Ishikawa (cell line): Measurements from ENCODE around the gene ATRAID.
A peak's percentile ranks its signal among the peaks of the same experiment; 100 is the strongest.

Experiments
- CEBPB ChIP-seq: IDR thresholded peaks from 2 replicates; pipeline ENCODE4 v1.6.1; 2012
- CREB1 ChIP-seq: IDR thresholded peaks from 2 replicates; pipeline ENCODE4 v1.6.1; 2012; ENCODE audit warnings: low read depth
- EGR1 ChIP-seq: IDR thresholded peaks from 2 replicates; pipeline ENCODE4 v1.6.1; 2012
- EP300 ChIP-seq: IDR thresholded peaks from 2 replicates; pipeline ENCODE4 v1.6.1; 2012; ENCODE audit warnings: borderline replicate concordance
- FOXM1 ChIP-seq: IDR thresholded peaks from 2 replicates; pipeline ENCODE4 v1.6.1; 2012; ENCODE audit warnings: low read depth, borderline replicate concordance
- NFIC ChIP-seq: IDR thresholded peaks from 2 replicates; pipeline ENCODE4 v1.6.1; 2012
- RAD21 ChIP-seq: IDR thresholded peaks from 2 replicates; pipeline ENCODE4 v1.6.1; 2012; ENCODE audit warnings: low read depth
- TAF1 ChIP-seq: IDR thresholded peaks from 2 replicates; pipeline ENCODE4 v1.6.1; 2012; ENCODE audit warnings: low read depth, mild to moderate bottlenecking
- TCF12 ChIP-seq: IDR thresholded peaks from 2 replicates; pipeline ENCODE4 v1.6.1; 2012; ENCODE audit warnings: low read depth
- TEAD4 ChIP-seq: IDR thresholded peaks from 2 replicates; pipeline ENCODE4 v1.6.1; 2012
- YY1 ChIP-seq: IDR thresholded peaks from 2 replicates; pipeline ENCODE4 v1.6.1; 2012; ENCODE audit warnings: low read depth
- ZBTB7A ChIP-seq: IDR thresholded peaks from 2 replicates; pipeline ENCODE4 v1.6.1; 2012; ENCODE audit warnings: low read depth
- TF ChIP-seq, protein P1 (sequence below): IDR thresholded peaks from 2 replicates; pipeline ENCODE4 v1.6.1; 2012
- TF ChIP-seq, protein P2 (sequence below): IDR thresholded peaks from 2 replicates; pipeline ENCODE4 v1.6.1; 2012
- TF ChIP-seq, protein P3 (sequence below): IDR thresholded peaks from 2 replicates; pipeline ENCODE4 v1.6.1; 2012; ENCODE audit warnings: low read depth, mild to moderate bottlenecking

The ATRAID gene

DNA sequence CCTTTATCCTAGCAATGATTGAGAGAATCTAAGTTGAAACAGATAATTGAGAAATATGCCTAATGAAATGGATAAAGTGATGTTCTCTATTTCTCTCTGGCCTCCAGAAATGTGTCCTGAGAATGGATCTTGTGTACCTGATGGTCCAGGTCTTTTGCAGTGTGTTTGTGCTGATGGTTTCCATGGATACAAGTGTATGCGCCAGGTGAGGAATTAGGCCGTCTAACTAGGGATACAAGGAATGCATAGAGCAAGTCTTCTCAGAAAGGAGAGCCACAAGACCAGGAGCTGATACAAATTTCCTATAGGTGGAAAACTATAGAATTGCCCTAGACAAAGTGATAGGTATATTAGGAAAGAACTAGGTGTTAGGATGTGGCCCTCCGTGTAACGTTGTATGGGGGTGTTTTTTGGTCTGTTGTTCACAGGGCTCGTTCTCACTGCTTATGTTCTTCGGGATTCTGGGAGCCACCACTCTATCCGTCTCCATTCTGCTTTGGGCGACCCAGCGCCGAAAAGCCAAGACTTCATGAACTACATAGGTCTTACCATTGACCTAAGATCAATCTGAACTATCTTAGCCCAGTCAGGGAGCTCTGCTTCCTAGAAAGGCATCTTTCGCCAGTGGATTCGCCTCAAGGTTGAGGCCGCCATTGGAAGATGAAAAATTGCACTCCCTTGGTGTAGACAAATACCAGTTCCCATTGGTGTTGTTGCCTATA, 4.7 kb downstream of the ATRAID start:
- TF ChIP-seq CREB1, result no peak
- TF ChIP-seq, protein P1, sequence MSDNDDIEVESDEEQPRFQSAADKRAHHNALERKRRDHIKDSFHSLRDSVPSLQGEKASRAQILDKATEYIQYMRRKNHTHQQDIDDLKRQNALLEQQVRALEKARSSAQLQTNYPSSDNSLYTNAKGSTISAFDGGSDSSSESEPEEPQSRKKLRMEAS, result no peak

DNA sequence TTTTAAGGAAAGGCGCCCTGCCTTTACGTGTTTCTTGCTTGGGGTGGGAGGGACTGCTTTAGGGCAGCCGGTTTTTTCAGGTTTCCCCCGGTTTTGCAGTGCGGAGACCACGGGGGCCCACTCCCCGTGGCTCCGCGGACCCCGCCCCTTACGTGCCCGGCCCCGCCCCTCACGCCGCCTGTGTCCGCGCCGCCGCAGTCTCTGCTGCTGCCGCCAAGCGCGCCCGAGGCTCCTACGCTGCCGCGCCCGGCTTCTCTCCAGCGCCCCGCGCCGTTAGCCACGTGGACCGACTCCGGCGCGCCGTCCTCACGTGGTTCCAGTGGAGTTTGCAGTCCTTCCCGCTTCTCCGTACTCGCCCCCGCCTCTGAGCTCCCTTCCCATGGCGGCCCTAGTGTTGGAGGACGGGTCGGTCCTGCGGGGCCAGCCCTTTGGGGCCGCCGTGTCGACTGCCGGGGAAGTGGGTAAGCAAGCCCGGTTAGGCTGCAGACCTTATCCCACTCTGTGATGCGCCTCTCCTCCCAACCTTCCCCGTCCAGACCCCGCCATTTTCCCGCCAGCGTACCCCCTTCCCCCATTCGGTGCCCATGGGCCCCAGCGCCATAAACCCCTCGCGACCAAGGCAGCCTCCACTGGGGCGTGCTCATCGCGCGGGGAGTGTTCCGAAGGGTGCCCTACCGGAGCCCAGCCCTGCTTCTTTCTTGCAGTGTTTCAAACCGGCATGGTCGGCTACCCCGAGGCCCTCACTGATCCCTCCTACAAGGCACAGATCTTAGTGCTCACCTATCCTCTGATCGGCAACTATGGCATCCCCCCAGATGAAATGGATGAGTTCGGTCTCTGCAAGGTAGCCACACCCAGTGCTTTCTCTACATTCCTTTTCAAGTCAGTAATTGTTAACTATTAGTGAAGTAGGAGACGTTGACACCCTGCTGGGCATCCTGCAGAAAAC, 5.6 kb downstream of the ATRAID start, which contains the start of gene CAD:
Gene CAD, plus strand, starts transcription at position 197 of the 949 bp plus-strand sequence. Its CDS starts 183 bp downstream, at position 380.
- TF ChIP-seq YY1 (peak; percentile 58; the same call in 1 of the 2 replicates), FOXM1 (no peak), EP300 (no peak), TAF1 (peak; percentile 78), ZBTB7A (peak; percentile 84; the same call in 1 of the 2 replicates), TCF12 (0 out of 2 replicates have a peak, but pooled peaks have one; percentile 44), TEAD4 (no peak)
- TF ChIP-seq, protein P2, sequence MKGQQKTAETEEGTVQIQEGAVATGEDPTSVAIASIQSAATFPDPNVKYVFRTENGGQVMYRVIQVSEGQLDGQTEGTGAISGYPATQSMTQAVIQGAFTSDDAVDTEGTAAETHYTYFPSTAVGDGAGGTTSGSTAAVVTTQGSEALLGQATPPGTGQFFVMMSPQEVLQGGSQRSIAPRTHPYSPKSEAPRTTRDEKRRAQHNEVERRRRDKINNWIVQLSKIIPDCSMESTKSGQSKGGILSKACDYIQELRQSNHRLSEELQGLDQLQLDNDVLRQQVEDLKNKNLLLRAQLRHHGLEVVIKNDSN, result peak; percentile 93
- TF ChIP-seq, protein P1, result peak; percentile 99

DNA sequence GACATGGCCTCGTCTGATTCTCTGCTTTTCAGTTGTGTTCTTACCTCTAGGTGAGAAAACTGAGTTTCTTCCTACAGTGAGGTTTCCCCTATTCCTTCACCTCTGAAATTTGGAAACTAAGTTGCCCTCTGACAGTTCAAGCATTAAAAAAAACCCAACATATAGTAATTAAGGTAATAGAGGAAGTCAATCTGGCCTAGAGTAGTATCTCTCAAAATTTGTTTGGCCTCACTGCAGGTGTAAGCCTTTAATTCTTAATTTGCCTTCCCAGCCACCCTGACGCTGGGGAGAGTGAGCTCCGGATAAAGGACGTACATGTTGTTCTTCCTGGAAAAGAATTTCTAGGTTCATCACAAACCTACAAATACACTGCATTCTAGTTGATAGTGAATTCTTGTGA, 6.8 kb downstream of the ATRAID start:
- TF ChIP-seq CEBPB (no peak), NFIC (no peak), YY1 (no peak), TCF12 (no peak)
- TF ChIP-seq, protein P3, sequence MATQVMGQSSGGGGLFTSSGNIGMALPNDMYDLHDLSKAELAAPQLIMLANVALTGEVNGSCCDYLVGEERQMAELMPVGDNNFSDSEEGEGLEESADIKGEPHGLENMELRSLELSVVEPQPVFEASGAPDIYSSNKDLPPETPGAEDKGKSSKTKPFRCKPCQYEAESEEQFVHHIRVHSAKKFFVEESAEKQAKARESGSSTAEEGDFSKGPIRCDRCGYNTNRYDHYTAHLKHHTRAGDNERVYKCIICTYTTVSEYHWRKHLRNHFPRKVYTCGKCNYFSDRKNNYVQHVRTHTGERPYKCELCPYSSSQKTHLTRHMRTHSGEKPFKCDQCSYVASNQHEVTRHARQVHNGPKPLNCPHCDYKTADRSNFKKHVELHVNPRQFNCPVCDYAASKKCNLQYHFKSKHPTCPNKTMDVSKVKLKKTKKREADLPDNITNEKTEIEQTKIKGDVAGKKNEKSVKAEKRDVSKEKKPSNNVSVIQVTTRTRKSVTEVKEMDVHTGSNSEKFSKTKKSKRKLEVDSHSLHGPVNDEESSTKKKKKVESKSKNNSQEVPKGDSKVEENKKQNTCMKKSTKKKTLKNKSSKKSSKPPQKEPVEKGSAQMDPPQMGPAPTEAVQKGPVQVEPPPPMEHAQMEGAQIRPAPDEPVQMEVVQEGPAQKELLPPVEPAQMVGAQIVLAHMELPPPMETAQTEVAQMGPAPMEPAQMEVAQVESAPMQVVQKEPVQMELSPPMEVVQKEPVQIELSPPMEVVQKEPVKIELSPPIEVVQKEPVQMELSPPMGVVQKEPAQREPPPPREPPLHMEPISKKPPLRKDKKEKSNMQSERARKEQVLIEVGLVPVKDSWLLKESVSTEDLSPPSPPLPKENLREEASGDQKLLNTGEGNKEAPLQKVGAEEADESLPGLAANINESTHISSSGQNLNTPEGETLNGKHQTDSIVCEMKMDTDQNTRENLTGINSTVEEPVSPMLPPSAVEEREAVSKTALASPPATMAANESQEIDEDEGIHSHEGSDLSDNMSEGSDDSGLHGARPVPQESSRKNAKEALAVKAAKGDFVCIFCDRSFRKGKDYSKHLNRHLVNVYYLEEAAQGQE, result no peak

DNA sequence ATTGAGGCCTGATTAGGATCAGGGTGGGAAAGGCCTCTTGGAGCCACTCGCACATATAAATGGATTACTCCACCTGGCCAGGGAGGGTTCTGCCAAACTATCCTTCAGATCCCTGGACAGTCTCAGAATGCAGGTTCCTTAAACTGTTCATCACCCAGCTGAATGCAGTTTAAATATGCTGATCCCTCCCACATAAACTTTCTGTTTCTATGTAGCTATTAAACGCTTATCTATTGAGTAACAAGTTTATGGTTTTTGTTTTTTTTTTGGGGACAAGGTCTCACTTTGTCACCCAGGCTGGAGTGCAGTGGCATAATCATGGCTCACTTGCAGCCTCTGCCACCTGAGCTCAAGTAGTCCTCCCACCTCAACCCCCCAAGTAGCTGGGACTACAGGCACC, 7.2 kb downstream of the ATRAID start:
- TF ChIP-seq CEBPB, result no peak

DNA sequence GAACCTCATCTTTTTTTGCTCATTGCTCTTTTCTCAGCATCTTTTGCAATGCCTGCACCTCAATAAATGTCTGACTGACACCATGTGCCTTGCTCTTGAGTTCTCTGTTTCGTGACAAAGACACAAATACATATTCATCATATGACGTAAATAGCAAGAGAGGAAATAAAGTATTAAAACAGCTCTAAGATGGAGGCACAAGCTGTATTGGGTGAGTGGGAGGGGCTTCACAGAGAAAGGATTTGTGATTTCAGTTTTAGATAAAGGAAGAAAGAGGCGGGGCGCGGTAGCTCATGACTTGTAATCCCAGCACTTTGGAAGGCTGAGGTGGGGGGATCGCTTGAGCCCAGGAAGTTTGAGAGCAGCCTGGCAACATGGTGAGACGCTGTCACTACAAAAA, 8.2 kb downstream of the ATRAID start:
- no peak for TF ChIP-seq TCF12
- no peak for TF ChIP-seq TAF1
- TF ChIP-seq EGR1, result no peak
- TF ChIP-seq ZBTB7A, result no peak
- no peak for TF ChIP-seq CEBPB
- TF ChIP-seq, protein P3, result no peak
- TF ChIP-seq CREB1, result no peak
- no peak for TF ChIP-seq NFIC
- TF ChIP-seq EP300, result no peak

DNA sequence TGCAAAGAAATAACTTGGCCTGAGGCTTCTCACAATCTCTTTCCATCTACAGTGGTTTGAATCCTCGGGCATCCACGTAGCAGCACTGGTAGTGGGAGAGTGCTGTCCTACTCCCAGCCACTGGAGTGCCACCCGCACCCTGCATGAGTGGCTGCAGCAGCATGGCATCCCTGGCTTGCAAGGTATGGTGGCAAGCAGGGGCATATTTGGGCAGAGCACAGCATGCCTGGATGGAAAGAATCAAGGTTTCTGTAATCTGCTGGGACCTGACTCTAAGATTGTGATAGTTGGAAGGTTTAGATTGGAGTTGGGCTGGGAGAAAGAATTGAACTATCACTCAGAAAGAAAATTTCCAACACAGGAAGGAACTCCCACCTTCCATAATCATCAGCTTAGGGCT, 9.3 kb downstream of the ATRAID start:
- TF ChIP-seq, protein P2, result no peak
- TF ChIP-seq TCF12 (no peak), CEBPB (no peak), ZBTB7A (no peak), TEAD4 (no peak), TAF1 (no peak), CREB1 (no peak), NFIC (no peak), EP300 (no peak), EGR1 (no peak), FOXM1 (no peak), YY1 (no peak), RAD21 (no peak)
- TF ChIP-seq, protein P1, result no peak
- TF ChIP-seq, protein P3, result no peak
